SJCRH30 (cell line): ENCODE results near the gene LAPTM5. TPM values are rescaled to one million over a fixed set of nuclear protein-coding genes. Genes with fewer than 3 reads are reported as not detected.
A peak's percentile ranks its signal among the peaks of the same experiment; 100 is the strongest.

Experiments
- DNase-seq, 2 experiments: peaks; one replicate each; pipeline ENCODE4 v3.0.0-alpha.2; 2015 to 2020
- H3K27ac ChIP-seq: fragments of 250-450 bp; sonication (Bioruptor Pico); 2 replicates; pipeline ENCODE4 v1.5.1; 2020; ENCODE audit warnings: mild to moderate bottlenecking, moderate library complexity
- H3K27me3 ChIP-seq: fragments of 250-450 bp; sonication (Bioruptor Pico); 2 replicates; pipeline ENCODE4 v1.5.1; 2020; ENCODE audit warnings: mild to moderate bottlenecking, moderate library complexity
- H3K36me3 ChIP-seq: fragments of 250-450 bp; sonication (Bioruptor Pico); 2 replicates; pipeline ENCODE4 v1.5.1; 2020; ENCODE audit warnings: mild to moderate bottlenecking, moderate library complexity
- H3K4me1 ChIP-seq: fragments of 250-450 bp; sonication (Bioruptor Pico); 2 replicates; pipeline ENCODE4 v1.5.1; 2020; ENCODE audit warnings: mild to moderate bottlenecking, moderate library complexity
- H3K4me3 ChIP-seq: fragments of 250-450 bp; sonication (Bioruptor Pico); 2 replicates; pipeline ENCODE4 v1.5.1; 2020; ENCODE audit warnings: mild to moderate bottlenecking, moderate library complexity
- H3K9me3 ChIP-seq: fragments of 250-450 bp; sonication (Bioruptor Pico); replicated peaks from 2 replicates; pipeline ENCODE4 v1.5.1; 2020; ENCODE audit warnings: mild to moderate bottlenecking, moderate library complexity
- total RNA-seq: library from RNA; depleted of rRNA; stranded (reverse); fragments of >200 nt; shearing (Covaris generic); gene quantifications from 2 replicates; pipeline ENCODE4 v1.2.3, GENCODE V29; 2014

Gene LAPTM5
- total RNA-seq, 1 experiment from 2014 or later, result 34.9 TPM

- Histone ChIP-seq H3K9me3 (no peaks in the 10 kb centered on the region), H3K36me3 (no peaks in the 10 kb centered on the region), H3K27me3 (no peaks in the 10 kb centered on the region), H3K4me1 (peaks cover 92% of the 10 kb centered on the region), H3K4me3 (no peak overlapping the region), H3K27ac (peak overlapping the region; percentile 90)
- DNase-seq, result peak; percentile 80 to 94
These were observed 1.3 kb upstream of the LAPTM5 start for GRCh38 chr1:30758785-30759380.

- H3K4me3 ChIP-seq, result no peak overlapping the region
- no peaks in the 10 kb centered on the region for H3K36me3 ChIP-seq
- H3K27ac ChIP-seq, result peak overlapping the region; percentile 95; the same call in 1 of the 2 replicates
- DNase-seq, result no peak
- peaks cover 87% of the 10 kb centered on the region for H3K4me1 ChIP-seq
- no peaks in the 10 kb centered on the region for H3K9me3 ChIP-seq
- no peaks in the 10 kb centered on the region for H3K27me3 ChIP-seq
These were observed 631 bp upstream of the LAPTM5 start for GRCh38 chr1:30758121-30758688.

GRCh38 chr1:30756545-30757351 lies 826 bp downstream of the LAPTM5 start:
- Histone ChIP-seq H3K27ac (peak overlapping the region; percentile 95), H3K9me3 (no peaks in the 10 kb centered on the region), H3K27me3 (no peaks in the 10 kb centered on the region), H3K4me1 (peaks cover 73% of the 10 kb centered on the region), H3K36me3 (no peaks in the 10 kb centered on the region), H3K4me3 (peak overlapping the region; percentile 44)
- peak; percentile 86 to 89 for DNase-seq

GRCh38 chr1:30756206-30756544 lies 1.4 kb downstream of the LAPTM5 start:
- no peak for DNase-seq
- no peak overlapping the region for H3K4me3 ChIP-seq
- H3K27ac ChIP-seq, result peak overlapping the region; percentile 95
- H3K27me3 ChIP-seq, result no peaks in the 10 kb centered on the region
- H3K36me3 ChIP-seq, result no peaks in the 10 kb centered on the region
- peaks cover 67% of the 10 kb centered on the region for H3K4me1 ChIP-seq
- no peaks in the 10 kb centered on the region for H3K9me3 ChIP-seq

- peaks cover 63% of the 10 kb centered on the region for H3K4me1 ChIP-seq
- peak; percentile 53 to 59 for DNase-seq
These were observed 1.8 kb downstream of the LAPTM5 start for GRCh38 chr1:30755746-30756145.

GRCh38 chr1:30755334-30755733 lies 2.2 kb downstream of the LAPTM5 start:
- Histone ChIP-seq H3K27ac (peak overlapping the region; percentile 95), H3K9me3 (no peaks in the 10 kb centered on the region), H3K27me3 (no peaks in the 10 kb centered on the region), H3K4me3 (no peak overlapping the region), H3K36me3 (no peaks in the 10 kb centered on the region), H3K4me1 (peaks cover 62% of the 10 kb centered on the region)
- no peak for DNase-seq

More at GRCh38 chr1:30755746-30756145, 1.8 kb downstream of the LAPTM5 start:
- no peaks in the 10 kb centered on the region for H3K9me3 ChIP-seq
- no peaks in the 10 kb centered on the region for H3K27me3 ChIP-seq
- H3K27ac ChIP-seq, result peak overlapping the region; percentile 95
- H3K4me3 ChIP-seq, result no peak overlapping the region
- H3K36me3 ChIP-seq, result no peaks in the 10 kb centered on the region

- H3K27ac ChIP-seq, result no peak overlapping the region
These were observed 2.8 kb downstream of the LAPTM5 start for GRCh38 chr1:30754684-30755171.

GRCh38 chr1:30753660-30754123 lies 3.9 kb downstream of the LAPTM5 start:
- H3K9me3 ChIP-seq, result no peaks in the 10 kb centered on the region
- no peaks in the 10 kb centered on the region for H3K36me3 ChIP-seq
- H3K4me1 ChIP-seq, result peaks cover 51% of the 10 kb centered on the region
- H3K4me3 ChIP-seq, result no peak overlapping the region
- no peak overlapping the region for H3K27ac ChIP-seq
- H3K27me3 ChIP-seq, result no peaks in the 10 kb centered on the region
- DNase-seq, result no peak

More at GRCh38 chr1:30754684-30755171, 2.8 kb downstream of the LAPTM5 start:
- no peaks in the 10 kb centered on the region for H3K27me3 ChIP-seq
- H3K9me3 ChIP-seq, result no peaks in the 10 kb centered on the region
- H3K4me3 ChIP-seq, result no peak overlapping the region
- peaks cover 55% of the 10 kb centered on the region for H3K4me1 ChIP-seq
- no peak for DNase-seq
- H3K36me3 ChIP-seq, result no peaks in the 10 kb centered on the region

- no peaks in the 10 kb centered on the region for H3K9me3 ChIP-seq
- DNase-seq, result no peak
- no peaks in the 10 kb centered on the region for H3K36me3 ChIP-seq
- no peaks in the 10 kb centered on the region for H3K27me3 ChIP-seq
- H3K27ac ChIP-seq, result no peak overlapping the region
- H3K4me3 ChIP-seq, result no peak overlapping the region
- peaks cover 51% of the 10 kb centered on the region for H3K4me1 ChIP-seq
These were observed 4.5 kb downstream of the LAPTM5 start for GRCh38 chr1:30753118-30753517.

- Histone ChIP-seq H3K4me1 (peaks cover 52% of the 10 kb centered on the region), H3K27ac (no peak overlapping the region), H3K4me3 (no peak overlapping the region), H3K9me3 (no peaks in the 10 kb centered on the region), H3K36me3 (no peaks in the 10 kb centered on the region), H3K27me3 (no peaks in the 10 kb centered on the region)
- DNase-seq, result no peak
These were observed 5.0 kb downstream of the LAPTM5 start for GRCh38 chr1:30752651-30752908.

GRCh38 chr1:30751830-30752650 lies 5.5 kb downstream of the LAPTM5 start:
- Histone ChIP-seq H3K27ac (no peak overlapping the region), H3K36me3 (no peaks in the 10 kb centered on the region), H3K4me3 (no peak overlapping the region), H3K4me1 (peaks cover 49% of the 10 kb centered on the region), H3K9me3 (no peaks in the 10 kb centered on the region), H3K27me3 (no peaks in the 10 kb centered on the region)
- no peak for DNase-seq

GRCh38 chr1:30750731-30751291 lies 6.8 kb downstream of the LAPTM5 start:
- no peak overlapping the region for H3K4me3 ChIP-seq
- peaks cover 37% of the 10 kb centered on the region for H3K4me1 ChIP-seq
- no peak overlapping the region for H3K27ac ChIP-seq
- H3K27me3 ChIP-seq, result no peaks in the 10 kb centered on the region
- no peaks in the 10 kb centered on the region for H3K36me3 ChIP-seq
- no peak for DNase-seq
- H3K9me3 ChIP-seq, result no peaks in the 10 kb centered on the region

- H3K36me3 ChIP-seq, result no peaks in the 10 kb centered on the region
- H3K4me3 ChIP-seq, result no peak overlapping the region
- no peak for DNase-seq
- H3K27me3 ChIP-seq, result no peaks in the 10 kb centered on the region
- H3K4me1 ChIP-seq, result peaks cover 28% of the 10 kb centered on the region
- no peaks in the 10 kb centered on the region for H3K9me3 ChIP-seq
- no peak overlapping the region for H3K27ac ChIP-seq
These were observed 7.6 kb downstream of the LAPTM5 start for GRCh38 chr1:30749691-30750583.
